SIG-M5 (cell line): ENCODE results near the gene AFDN.
A peak's percentile ranks its signal among the peaks of the same experiment; 100 is the strongest.

Experiments used
- DNase-seq: peaks from one replicate; lab custom pipeline; 2025; lab: John Stamatoyannopoulos, UW

The AFDN gene

GRCh38 chr6:167918548-167919278, 92.0 kb downstream of the AFDN start:
- no peak for DNase-seq

DNA sequence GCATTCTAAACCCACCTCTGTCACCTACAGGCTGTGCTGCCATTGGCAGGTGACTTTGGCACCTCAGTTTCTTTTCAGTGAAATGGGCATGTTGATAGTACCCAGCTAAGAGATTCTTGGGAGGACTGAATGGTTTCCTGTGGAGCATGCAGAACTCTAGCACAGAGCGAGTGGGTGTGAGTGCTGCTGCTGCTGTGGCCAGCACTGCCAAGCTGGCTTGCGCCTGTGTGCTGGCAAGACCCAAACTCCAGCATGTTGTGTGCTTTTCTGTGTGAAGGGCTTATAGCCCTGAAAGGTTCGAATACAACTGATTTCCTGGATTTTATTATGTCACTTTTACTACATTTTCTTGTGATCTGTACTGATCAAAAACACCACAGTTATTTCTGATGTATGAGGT, 92.6 kb downstream of the AFDN start:
- DNase-seq: no peak

- DNase-seq: no peak
Observed at GRCh38 chr6:167920165-167920564, 93.5 kb downstream of the AFDN start.

DNA sequence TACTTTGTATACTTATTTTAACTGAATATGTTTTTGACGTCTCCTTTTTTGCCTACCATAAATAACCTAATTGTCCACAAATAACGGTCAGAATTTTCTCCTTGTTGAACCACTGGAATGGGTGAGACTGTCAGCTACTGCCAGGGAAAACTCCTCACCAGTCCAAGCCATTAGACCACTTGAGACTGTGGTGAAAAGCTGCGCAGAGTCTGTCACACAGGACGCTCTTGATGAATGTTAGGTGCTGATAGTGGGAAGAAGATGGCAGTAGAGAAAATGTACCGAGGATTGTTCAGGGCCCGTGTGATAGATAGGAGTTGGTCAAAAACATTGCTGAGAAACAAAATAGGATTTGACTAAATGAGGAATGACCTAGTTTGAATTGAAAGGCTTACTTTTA, 95.1 kb downstream of the AFDN start:
- no peak for DNase-seq

DNA sequence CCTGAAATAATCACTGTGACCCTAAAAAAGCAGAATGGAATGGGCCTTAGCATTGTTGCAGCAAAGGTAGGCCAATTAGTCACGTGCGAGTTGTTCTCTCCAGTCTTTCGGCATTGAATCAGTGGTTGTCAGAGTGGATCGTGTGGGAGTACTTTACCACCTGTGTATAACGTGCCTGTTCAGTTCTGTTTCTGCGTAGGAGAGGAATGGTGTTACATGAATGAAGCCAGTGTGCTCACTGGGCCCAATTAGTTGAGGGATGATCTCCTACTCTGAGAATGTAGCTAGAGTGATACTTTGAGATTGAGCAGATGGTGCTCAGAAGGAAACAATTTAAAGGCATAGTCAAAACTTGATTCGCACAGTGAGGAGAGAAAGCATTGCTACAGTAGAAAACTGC, 98.3 kb downstream of the AFDN start:
- no peak for DNase-seq

- no peak for DNase-seq
Observed at GRCh38 chr6:167927246-167927645, 100.5 kb downstream of the AFDN start.

GRCh38 chr6:167928111-167928510, 101.4 kb downstream of the AFDN start:
- no peak for DNase-seq

DNA sequence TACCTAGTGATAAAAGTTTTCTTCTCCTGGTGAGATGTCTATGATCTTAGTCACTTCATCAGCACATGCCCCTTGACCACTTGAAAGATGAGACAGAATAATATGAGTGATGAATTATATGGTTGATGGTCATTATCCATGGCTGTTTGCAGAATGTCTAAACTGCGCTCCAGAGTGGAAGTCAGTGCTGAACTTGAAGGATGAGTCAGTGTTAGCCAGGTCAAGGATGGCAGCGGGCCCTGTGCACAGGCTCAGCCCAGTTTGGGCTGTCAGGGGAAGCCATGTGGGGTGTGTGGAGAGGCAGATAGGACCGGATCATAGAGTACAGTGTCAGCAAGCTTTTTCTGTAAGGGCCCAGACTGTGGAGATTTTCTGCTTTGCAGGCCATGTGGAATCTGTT, 103.6 kb downstream of the AFDN start:
- DNase-seq: no peak

- no peak for DNase-seq
Observed at GRCh38 chr6:167932468-167933276, 106.0 kb downstream of the AFDN start.

- no peak for DNase-seq
Observed at GRCh38 chr6:167933290-167933689, 106.6 kb downstream of the AFDN start.

- DNase-seq: no peak
Observed at GRCh38 chr6:167933847-167934246, 107.1 kb downstream of the AFDN start.

- DNase-seq: no peak
Observed at GRCh38 chr6:167934426-167934864, 107.7 kb downstream of the AFDN start.

DNA sequence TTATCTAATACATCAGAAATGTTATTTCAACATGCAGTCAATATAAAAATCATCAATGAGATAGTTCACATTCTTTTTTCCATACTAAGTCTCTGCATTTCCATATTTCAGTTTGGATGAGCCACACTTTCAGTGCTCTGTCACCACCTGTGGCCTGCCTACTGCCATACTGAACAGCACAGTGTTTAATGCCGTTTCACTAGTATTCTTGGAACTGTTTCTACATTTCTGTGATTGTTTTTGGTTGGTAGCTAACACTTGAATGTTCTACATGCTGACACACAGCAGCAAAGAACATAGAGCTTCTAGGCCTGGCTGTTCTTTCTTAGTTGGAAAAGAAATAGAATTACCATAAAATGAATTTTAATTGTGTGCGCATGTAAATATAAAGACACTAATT, 109.3 kb downstream of the AFDN start:
- no peak for DNase-seq

GRCh38 chr6:167937301-167937700, 110.6 kb downstream of the AFDN start:
- no peak for DNase-seq

DNA sequence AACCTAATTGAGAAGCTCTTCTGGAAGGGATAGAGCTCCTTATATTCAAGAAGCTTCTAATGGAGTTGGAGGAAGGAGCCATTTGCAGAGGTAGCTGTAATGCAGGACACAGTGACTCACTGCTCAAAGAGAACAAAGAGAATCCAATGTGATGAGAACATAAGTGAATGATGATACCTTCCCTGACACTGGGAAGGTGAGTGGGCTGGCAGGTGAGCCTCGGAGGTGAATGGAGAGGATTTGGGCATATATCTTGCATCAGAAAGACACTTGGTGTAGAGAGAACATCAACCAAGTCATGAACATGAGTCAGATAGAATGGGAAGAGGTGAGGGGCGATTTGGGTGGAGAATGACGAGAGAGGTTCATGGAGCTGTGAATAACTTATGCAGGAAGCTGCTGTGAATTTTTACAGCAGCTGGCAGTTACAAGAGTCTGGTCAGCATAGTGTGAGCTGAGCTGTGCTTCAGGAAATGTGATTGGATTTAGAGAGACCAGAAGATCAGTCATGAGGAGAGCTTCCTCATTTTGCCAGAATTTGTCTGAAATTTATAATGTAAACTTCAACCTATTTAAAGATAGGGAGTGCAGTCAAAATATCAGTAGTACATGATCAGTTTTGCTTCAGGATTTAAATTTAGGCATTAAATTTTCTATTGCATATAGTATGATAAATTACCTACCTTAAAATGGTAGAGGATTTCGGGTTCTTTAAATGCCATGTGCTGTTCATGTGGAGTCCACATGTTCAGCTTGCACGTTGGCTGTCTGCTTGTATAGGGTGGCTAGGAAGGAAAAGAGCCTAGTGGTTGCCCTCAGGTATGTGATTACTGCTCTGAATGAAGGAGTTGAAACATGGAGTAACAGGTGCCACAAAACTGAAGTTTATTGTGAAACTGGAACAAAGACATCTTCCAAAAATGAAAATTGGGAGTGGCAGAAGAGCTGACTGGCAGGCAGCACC, 111.5 kb downstream of the AFDN start:
- peak; percentile 5 for DNase-seq

- no peak for DNase-seq
Observed at GRCh38 chr6:167941822-167942221, 115.1 kb downstream of the AFDN start.

- DNase-seq: no peak
Observed at GRCh38 chr6:167944130-167944529, 117.4 kb downstream of the AFDN start.

DNA sequence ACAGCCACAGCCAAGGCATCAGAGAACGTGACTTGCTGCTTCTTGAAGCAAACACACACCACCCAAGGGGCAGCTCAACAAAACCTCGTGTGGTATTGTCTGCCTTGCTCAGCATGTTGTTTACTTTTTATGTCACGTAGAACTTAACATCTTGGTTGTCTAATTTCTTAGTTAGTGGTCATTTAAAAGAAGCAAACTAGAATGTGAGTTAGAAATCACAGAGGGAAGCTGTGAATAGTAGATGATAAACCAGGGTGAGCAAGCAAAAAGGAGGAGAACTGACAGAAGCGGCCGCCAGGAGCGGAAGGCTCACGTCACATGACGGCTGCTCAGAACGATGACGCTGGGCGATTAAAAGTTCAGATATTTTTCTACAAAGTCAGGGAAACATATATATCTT, 119.3 kb downstream of the AFDN start:
- DNase-seq: no peak

- DNase-seq: no peak
Observed at GRCh38 chr6:167946604-167947003, 119.9 kb downstream of the AFDN start.

DNA sequence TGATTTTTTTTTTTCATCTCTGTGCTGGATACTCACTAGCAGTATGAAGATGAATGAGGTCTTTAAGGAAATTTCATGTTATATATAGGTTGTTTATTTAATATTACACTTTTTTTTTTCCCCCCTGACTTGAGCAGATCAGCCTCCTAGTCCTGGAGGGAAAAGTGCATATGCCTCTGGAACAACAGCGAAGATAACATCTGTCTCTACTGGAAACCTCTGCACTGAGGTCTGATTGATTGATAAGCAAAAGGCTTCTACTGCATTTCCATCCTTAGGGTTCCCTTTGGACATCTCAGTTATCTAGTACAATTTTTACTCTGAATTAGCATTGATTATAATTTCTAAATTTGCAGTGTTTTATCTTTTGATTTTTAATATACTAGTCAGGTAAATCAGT, 121.0 kb downstream of the AFDN start:
- DNase-seq: no peak

- no peak for DNase-seq
Observed at GRCh38 chr6:167948716-167949115, 122.0 kb downstream of the AFDN start.

- no peak for DNase-seq
Observed at GRCh38 chr6:167949121-167949684, 122.5 kb downstream of the AFDN start.
